Small intestine (tissue), 7 donors: ENCODE results near the gene ZNF385A. TPM values are rescaled to one million over a fixed set of nuclear protein-coding genes. Genes with fewer than 3 reads are reported as not detected.
A peak's percentile ranks its signal among the peaks of the same experiment; 100 is the strongest.

ENCODE experiments used
- DNase-seq, 2 donors: peaks; one replicate each; pipeline versions ENCODE4 v3.0.0 to v3.0.0-alpha.2; 2013
- FAIRE-seq: peaks from 2 replicates; lab custom pipeline; 2012; peaks lifted over from hg19 to GRCh38; lab: Jason Lieb, UNC
- H3K27ac ChIP-seq, 3 donors: one replicate each; pipeline ENCODE4 v1.5.1; 2013; ENCODE audit warnings: low read length in 2 of 3, mild to moderate bottlenecking in 2 of 3, control low read depth in 1 of 3, inconsistent platforms in 1 of 3, low read depth in 1 of 3, moderate library complexity in 1 of 3
- H3K27me3 ChIP-seq, 3 donors: one replicate each; pipeline ENCODE4 v1.6.1; 2013; ENCODE audit warnings: low read length in 3 of 3, inconsistent platforms in 1 of 3; ENCODE audit not compliant: control insufficient read depth in 3 of 3, insufficient read depth in 3 of 3
- H3K36me3 ChIP-seq, 3 donors: one replicate each; pipeline ENCODE4 v1.6.1; 2013; ENCODE audit warnings: low read length in 3 of 3, inconsistent platforms in 1 of 3, low read depth in 1 of 3, mild to moderate bottlenecking in 1 of 3, moderate library complexity in 1 of 3; ENCODE audit not compliant: control insufficient read depth in 3 of 3, insufficient read depth in 2 of 3
- H3K4me1 ChIP-seq, 3 donors: one replicate each; pipeline ENCODE4 v1.6.1; 2013; ENCODE audit warnings: low read length in 2 of 3, inconsistent platforms in 1 of 3, low read depth in 1 of 3, mild to moderate bottlenecking in 1 of 3, moderate library complexity in 1 of 3; ENCODE audit not compliant: control insufficient read depth in 3 of 3, insufficient read depth in 2 of 3
- H3K4me3 ChIP-seq, 3 donors: one replicate each; pipeline ENCODE4 v1.5.1; 2013; ENCODE audit warnings: low read length in 3 of 3, control low read depth in 1 of 3, inconsistent platforms in 1 of 3, low read depth in 1 of 3, mild to moderate bottlenecking in 1 of 3, moderate library complexity in 1 of 3
- H3K9me3 ChIP-seq, 2 donors: one replicate each; pipeline ENCODE4 v1.6.1; 2013; ENCODE audit warnings: low read depth in 1 of 2, low read length in 1 of 2; ENCODE audit not compliant: control insufficient read depth in 2 of 2, insufficient read depth in 1 of 2
- WGBS, 3 donors: extraction: QIAGEN DNeasy Blood & Tissue Kit; methylation state at CpG; one replicate each; pipeline ENCODE4 v1.1.7; 2013; 5-methylcytosine and 5-hydroxymethylcytosine counted together
- polyA plus RNA-seq, 4 donors: library from polyadenylated mRNA; stranded (reverse) in 3 of 4; unstranded in 1 of 4; fragments of 200-250 nt in 3 of 4; fragments of 120-200 nt in 1 of 4; gene quantifications; one replicate each; pipeline versions ENCODE4 v1.2.1 to v1.2.3, GENCODE V29; 2013
- donor health status: healthy with polysubstance abuse.
- donor health status: control.
- donor health status: control.
- donor health status: Bipolar disorder and iron deficiency.
- donor health status: healthy.

ZNF385A gene
- polyA plus RNA-seq, 4 donors, result 0.45 to 9.7 (median 5.9) TPM

DNA sequence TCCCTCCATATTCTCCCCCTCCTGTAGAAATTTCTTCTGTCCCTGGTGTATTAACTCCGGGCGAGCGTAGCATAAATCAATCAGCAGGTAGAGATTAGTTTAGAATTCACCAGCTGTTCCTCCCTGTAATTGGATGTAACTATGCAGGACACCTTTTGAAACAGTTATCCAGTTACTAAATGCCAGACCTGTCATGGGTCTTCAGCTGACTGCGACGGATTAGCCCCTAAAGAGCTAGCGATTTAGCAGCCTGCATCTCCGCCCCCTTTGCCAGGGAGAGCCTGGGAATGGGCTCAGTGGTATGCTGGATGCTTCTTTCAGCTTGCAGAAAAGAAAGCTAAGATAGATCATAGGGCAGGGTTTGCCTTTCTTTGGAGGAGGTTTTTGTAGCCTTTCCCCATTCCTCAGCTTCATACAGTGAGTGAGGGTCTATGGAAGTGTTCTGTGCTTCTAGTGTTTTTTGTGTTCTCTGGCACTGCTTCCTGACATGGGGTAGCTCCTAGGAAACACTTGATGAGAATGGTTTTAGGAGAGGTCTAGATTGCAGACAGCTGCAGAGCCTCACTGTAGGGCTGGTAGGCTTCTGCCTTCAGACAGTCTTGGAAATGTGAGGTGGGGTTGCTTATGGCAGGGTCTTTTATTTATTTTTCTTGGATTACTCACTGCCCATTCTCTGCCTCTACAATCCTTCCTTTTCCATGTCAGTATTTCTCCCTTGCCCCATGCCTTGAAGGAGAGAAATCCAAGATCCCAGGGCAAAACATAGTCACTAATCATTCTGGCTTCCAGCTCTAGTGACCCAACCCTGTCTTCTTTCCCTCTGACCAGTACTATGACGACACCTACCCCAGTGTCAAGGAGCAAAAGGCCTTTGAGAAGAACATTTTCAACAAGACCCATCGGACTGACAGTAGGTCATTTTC lies 42.9 kb downstream of the ZNF385A start:
- Histone ChIP-seq H3K27me3 (no peaks in the 10 kb centered on the region), H3K4me3 (no peak overlapping the region), H3K9me3 (no peaks in the 10 kb centered on the region), H3K27ac (no peak overlapping the region), H3K4me1 (peaks cover 0 to 25% (median 6%) of the 10 kb centered on the region in 3 donors), H3K36me3 (peaks cover 11 to 50% (median 14%) of the 10 kb centered on the region in 3 donors)
- DNase-seq (no peak), FAIRE-seq (no peak)
- WGBS, 3 donors, result 81 to 86% (median 81%) methylated on average over 9 of the region's 9 CpGs

GRCh38 chr12:54340846-54341245 lies 43.7 kb downstream of the ZNF385A start:
- 68 to 84% (median 70%) methylated on average over 7 of the region's 7 CpGs for WGBS, 3 donors

GRCh38 chr12:54338698-54339296 lies 45.7 kb downstream of the ZNF385A start:
- H3K9me3 ChIP-seq, result no peaks in the 10 kb centered on the region
- peaks cover 9 to 48% (median 12%) of the 10 kb centered on the region in 3 donors for H3K36me3 ChIP-seq
- H3K4me1 ChIP-seq, result peaks cover 0 to 25% (median 6%) of the 10 kb centered on the region in 3 donors
- DNase-seq (no peak), FAIRE-seq (no peak)
- no peaks in the 10 kb centered on the region for H3K27me3 ChIP-seq
- 88 to 95% (median 94%) methylated on average over 4 of the region's 4 CpGs for WGBS, 3 donors
- no peak overlapping the region for H3K27ac ChIP-seq
- H3K4me3 ChIP-seq, result no peak overlapping the region

More at GRCh38 chr12:54340846-54341245, 43.7 kb downstream of the ZNF385A start:
- no peak overlapping the region for H3K4me3 ChIP-seq
- FAIRE-seq (no peak), DNase-seq (peak; percentile 36 to 63)
- H3K36me3 ChIP-seq, result peaks cover 11 to 48% (median 14%) of the 10 kb centered on the region in 3 donors
- no peaks in the 10 kb centered on the region for H3K27me3 ChIP-seq
- H3K27ac ChIP-seq, result no peak overlapping the region
- H3K9me3 ChIP-seq, result no peaks in the 10 kb centered on the region
- peaks cover 0 to 25% (median 6%) of the 10 kb centered on the region in 3 donors for H3K4me1 ChIP-seq

GRCh38 chr12:54337854-54338650 lies 46.5 kb downstream of the ZNF385A start:
- no peaks in the 10 kb centered on the region for H3K9me3 ChIP-seq
- DNase-seq (no peak), FAIRE-seq (no peak)
- H3K27ac ChIP-seq, result peak overlapping the region in 2 of 3 donors; percentile 17 to 66
- peaks cover 6 to 46% (median 12%) of the 10 kb centered on the region in 3 donors for H3K36me3 ChIP-seq
- no peak overlapping the region for H3K4me3 ChIP-seq
- 53 to 64% (median 62%) methylated on average over 3 of the region's 3 CpGs for WGBS, 3 donors
- peaks cover 0 to 25% (median 6%) of the 10 kb centered on the region in 3 donors for H3K4me1 ChIP-seq
- no peaks in the 10 kb centered on the region for H3K27me3 ChIP-seq

- peaks cover 4 to 39% (median 12%) of the 10 kb centered on the region in 3 donors for H3K36me3 ChIP-seq
- no peak overlapping the region for H3K4me3 ChIP-seq
- FAIRE-seq, result no peak
- peak overlapping the region in 2 of 3 donors; percentile 17 to 66 for H3K27ac ChIP-seq
- peak in 1 of 2 donors; percentile 43 for DNase-seq
- no peaks in the 10 kb centered on the region for H3K9me3 ChIP-seq
- H3K4me1 ChIP-seq, result peaks cover 0 to 25% (median 6%) of the 10 kb centered on the region in 3 donors
- WGBS, 3 donors, result 48 to 66% (median 57%) methylated on average over 3 of the region's 3 CpGs
- no peaks in the 10 kb centered on the region for H3K27me3 ChIP-seq
Observed at GRCh38 chr12:54337280-54337842, 47.2 kb downstream of the ZNF385A start.

DNA sequence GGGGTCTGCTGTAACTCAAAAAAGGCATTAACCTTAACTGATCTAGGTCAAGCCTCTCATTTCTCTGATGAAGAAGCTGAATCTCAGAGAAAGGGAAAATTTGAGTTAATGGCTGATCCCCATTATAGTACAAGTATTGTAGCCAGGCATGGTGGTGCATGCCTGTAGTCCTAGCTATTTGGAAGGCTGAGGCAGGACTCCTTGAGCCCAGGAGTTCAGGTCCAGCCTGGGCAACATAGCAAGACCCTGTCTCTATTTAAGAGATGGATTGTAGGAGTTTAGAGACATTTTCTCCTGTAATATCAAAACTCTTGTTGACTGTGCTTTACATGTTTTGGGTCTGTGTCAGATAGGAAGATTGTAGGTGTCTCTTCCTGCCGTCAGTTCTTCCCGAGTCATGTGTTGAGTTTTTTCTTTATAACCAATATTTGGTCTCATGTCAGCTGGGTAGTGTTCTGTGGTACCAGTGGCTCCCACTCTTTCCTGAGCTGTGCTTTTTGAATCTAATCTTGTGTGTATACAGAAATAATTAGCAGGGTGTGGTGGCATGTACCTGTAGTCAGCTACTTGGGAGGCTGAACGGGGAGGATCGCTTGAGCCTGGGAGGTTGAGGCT lies 51.0 kb downstream of the ZNF385A start:
- H3K4me1 ChIP-seq, result peaks cover 9 to 31% (median 14%) of the 10 kb centered on the region in 3 donors
- 92 to 97% (median 94%) methylated on average over 4 of the region's 4 CpGs for WGBS, 3 donors

DNA sequence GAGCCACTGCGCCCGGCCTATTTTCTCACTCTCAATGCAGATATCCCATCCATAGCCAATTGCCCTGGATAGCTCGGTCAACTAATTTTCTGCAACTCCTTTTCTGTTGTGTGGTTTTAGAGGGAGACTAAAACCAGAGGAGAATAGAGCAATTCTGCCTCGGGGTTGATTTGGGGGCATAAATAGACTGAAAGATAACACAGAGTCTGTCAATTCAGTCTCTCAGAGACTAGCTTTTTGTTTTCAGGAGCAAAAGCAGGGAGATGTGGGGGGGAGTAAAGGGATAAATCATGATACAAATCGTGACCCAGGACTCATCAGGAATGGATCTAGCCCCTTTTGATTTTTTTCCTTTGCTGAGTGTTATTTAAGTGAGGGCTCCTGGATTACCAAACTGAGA lies 53.1 kb downstream of the ZNF385A start:
- FAIRE-seq (no peak), DNase-seq (no peak)
- H3K27me3 ChIP-seq, result no peaks in the 10 kb centered on the region
- H3K4me3 ChIP-seq, result no peak overlapping the region
- no peak overlapping the region for H3K27ac ChIP-seq
- peaks cover 0 to 35% (median 3%) of the 10 kb centered on the region in 3 donors for H3K36me3 ChIP-seq
- 84 to 91% (median 90%) methylated on average over 5 of the region's 5 CpGs for WGBS, 3 donors
- peaks cover 8 to 22% (median 9%) of the 10 kb centered on the region in 3 donors for H3K4me1 ChIP-seq
- no peaks in the 10 kb centered on the region for H3K9me3 ChIP-seq

More for the DNA sequence above, 51.0 kb downstream of the ZNF385A start:
- Histone ChIP-seq H3K36me3 (peaks cover 0 to 30% (median 3%) of the 10 kb centered on the region in 3 donors), H3K4me3 (no peak overlapping the region), H3K27ac (no peak overlapping the region), H3K9me3 (no peaks in the 10 kb centered on the region), H3K27me3 (no peaks in the 10 kb centered on the region)
- DNase-seq (no peak), FAIRE-seq (no peak)
